ENCODE results near the gene NKAIN4.

- TF ChIP-seq CTCF (conservative IDR thresholded peaks at IDR 0.05; ENCODE audit: low read depth, low read length) (no peak), EZH2phosphoT487 (IDR thresholded peaks at IDR 0.05; ENCODE audit: borderline replicate concordance, low read length) (no peak)
Observed at GRCh38 chr20:63291811-63292210, 37.5 kb upstream of the NKAIN4 start.
